ENCODE results near the gene CD3D.

CD3D gene

GRCh38 chr11:118342503-118343161 is at the start of gene CD3D:
CD3D (minus strand) TSS chr11:118342705; CDS start chr11:118342607, 98 bp downstream.
- no CpG with 5 or more reads among the region's 13 CpGs for WGBS (ENCODE audit: insufficient coverage, insufficient read length)
- H3K27me3 ChIP-seq (ENCODE audit: control insufficient read depth, insufficient read depth, low read length) = no peaks in the 10 kb centered on the region
- H3K36me3 ChIP-seq (ENCODE audit: control insufficient read depth, insufficient read depth, low read length) = no peaks in the 10 kb centered on the region
- H3K27ac ChIP-seq (ENCODE audit: low read length) = no peak within 1 kb of the TSS
- no peaks in the 10 kb centered on the region for H3K9me3 ChIP-seq (ENCODE audit: control insufficient read depth, insufficient read depth, low read length)
- H3K4me3 ChIP-seq (ENCODE audit: low read length) = no peak within 1 kb of the TSS
- no peak for DNase-seq (ENCODE audit: low read depth, low spot score)
- no peaks in the 10 kb centered on the region for H3K4me1 ChIP-seq (ENCODE audit: control insufficient read depth, insufficient read depth, low read length)

GRCh38 chr11:118383657-118384056 is 41.2 kb upstream of the CD3D start:
- H3K27me3 ChIP-seq (ENCODE audit: control insufficient read depth, insufficient read depth, low read length) = no peaks in the 10 kb centered on the region
- H3K27ac ChIP-seq (ENCODE audit: low read length) = no peak overlapping the region
- H3K4me3 ChIP-seq (ENCODE audit: low read length) = no peak overlapping the region
- no peaks in the 10 kb centered on the region for H3K4me1 ChIP-seq (ENCODE audit: control insufficient read depth, insufficient read depth, low read length)
- H3K36me3 ChIP-seq (ENCODE audit: control insufficient read depth, insufficient read depth, low read length) = peaks cover 13% of the 10 kb centered on the region; the same call in 1 of the 2 replicates
- no peaks in the 10 kb centered on the region for H3K9me3 ChIP-seq (ENCODE audit: control insufficient read depth, insufficient read depth, low read length)
- no CpG with 5 or more reads among the region's 3 CpGs for whole genome bisulfite sequencing (ENCODE audit: insufficient coverage, insufficient read length)
- no peak for DNase-seq (ENCODE audit: low read depth, low spot score)

- Histone ChIP-seq H3K36me3 (ENCODE audit: control insufficient read depth, insufficient read depth, low read length) (peaks cover 13% of the 10 kb centered on the region; the same call in 1 of the 2 replicates), H3K9me3 (ENCODE audit: control insufficient read depth, insufficient read depth, low read length) (no peaks in the 10 kb centered on the region), H3K4me3 (ENCODE audit: low read length) (no peak overlapping the region), H3K4me1 (ENCODE audit: control insufficient read depth, insufficient read depth, low read length) (no peaks in the 10 kb centered on the region; the same call in 1 of the 2 replicates), H3K27me3 (ENCODE audit: control insufficient read depth, insufficient read depth, low read length) (no peaks in the 10 kb centered on the region), H3K27ac (ENCODE audit: low read length) (no peak overlapping the region)
- no peak for DNase-seq (ENCODE audit: low read depth, low spot score)
- WGBS (ENCODE audit: insufficient coverage, insufficient read length) = no CpG with 5 or more reads among the region's 3 CpGs
Measured at GRCh38 chr11:118382954-118383353, 40.4 kb upstream of the CD3D start.

- no peak for DNase-seq (ENCODE audit: low read depth, low spot score)
- Histone ChIP-seq H3K4me3 (ENCODE audit: low read length) (no peak overlapping the region), H3K36me3 (ENCODE audit: control insufficient read depth, insufficient read depth, low read length) (peaks cover 3% of the 10 kb centered on the region; the same call in 1 of the 2 replicates), H3K27me3 (ENCODE audit: control insufficient read depth, insufficient read depth, low read length) (no peaks in the 10 kb centered on the region), H3K9me3 (ENCODE audit: control insufficient read depth, insufficient read depth, low read length) (no peaks in the 10 kb centered on the region), H3K27ac (ENCODE audit: low read length) (no peak overlapping the region), H3K4me1 (ENCODE audit: control insufficient read depth, insufficient read depth, low read length) (no peaks in the 10 kb centered on the region; the same call in 1 of the 2 replicates)
Measured at GRCh38 chr11:118380571-118380970, 38.1 kb upstream of the CD3D start.

GRCh38 chr11:118379497-118379896 is 37.0 kb upstream of the CD3D start:
- no peaks in the 10 kb centered on the region for H3K9me3 ChIP-seq (ENCODE audit: control insufficient read depth, insufficient read depth, low read length)
- H3K4me1 ChIP-seq (ENCODE audit: control insufficient read depth, insufficient read depth, low read length) = no peaks in the 10 kb centered on the region; the same call in 1 of the 2 replicates
- H3K4me3 ChIP-seq (ENCODE audit: low read length) = no peak overlapping the region
- H3K27ac ChIP-seq (ENCODE audit: low read length) = no peak overlapping the region
- H3K36me3 ChIP-seq (ENCODE audit: control insufficient read depth, insufficient read depth, low read length) = peaks cover 3% of the 10 kb centered on the region; the same call in 1 of the 2 replicates
- H3K27me3 ChIP-seq (ENCODE audit: control insufficient read depth, insufficient read depth, low read length) = no peaks in the 10 kb centered on the region
- WGBS (ENCODE audit: insufficient coverage, insufficient read length) = no CpG with 5 or more reads among the region's 4 CpGs
- no peak for DNase-seq (ENCODE audit: low read depth, low spot score)

- no peaks in the 10 kb centered on the region; the same call in 1 of the 2 replicates for H3K4me1 ChIP-seq (ENCODE audit: control insufficient read depth, insufficient read depth, low read length)
- no peak for DNase-seq (ENCODE audit: low read depth, low spot score)
- H3K4me3 ChIP-seq (ENCODE audit: low read length) = no peak overlapping the region
- H3K36me3 ChIP-seq (ENCODE audit: control insufficient read depth, insufficient read depth, low read length) = no peaks in the 10 kb centered on the region; the same call in 1 of the 2 replicates
- H3K27me3 ChIP-seq (ENCODE audit: control insufficient read depth, insufficient read depth, low read length) = no peaks in the 10 kb centered on the region
- H3K9me3 ChIP-seq (ENCODE audit: control insufficient read depth, insufficient read depth, low read length) = no peaks in the 10 kb centered on the region
- no peak overlapping the region for H3K27ac ChIP-seq (ENCODE audit: low read length)
Measured at GRCh38 chr11:118375978-118376377, 33.5 kb upstream of the CD3D start.

- Histone ChIP-seq H3K4me3 (ENCODE audit: low read length) (no peak overlapping the region), H3K9me3 (ENCODE audit: control insufficient read depth, insufficient read depth, low read length) (no peaks in the 10 kb centered on the region), H3K27ac (ENCODE audit: low read length) (no peak overlapping the region), H3K4me1 (ENCODE audit: control insufficient read depth, insufficient read depth, low read length) (no peaks in the 10 kb centered on the region; the same call in 1 of the 2 replicates), H3K36me3 (ENCODE audit: control insufficient read depth, insufficient read depth, low read length) (no peaks in the 10 kb centered on the region; the same call in 1 of the 2 replicates), H3K27me3 (ENCODE audit: control insufficient read depth, insufficient read depth, low read length) (no peaks in the 10 kb centered on the region)
- no CpG with 5 or more reads among the region's 3 CpGs for WGBS (ENCODE audit: insufficient coverage, insufficient read length)
- no peak for DNase-seq (ENCODE audit: low read depth, low spot score)
Measured at GRCh38 chr11:118374729-118375128, 32.2 kb upstream of the CD3D start.

GRCh38 chr11:118373871-118374270 is 31.4 kb upstream of the CD3D start:
- Histone ChIP-seq H3K27ac (ENCODE audit: low read length) (no peak overlapping the region), H3K27me3 (ENCODE audit: control insufficient read depth, insufficient read depth, low read length) (no peaks in the 10 kb centered on the region), H3K4me3 (ENCODE audit: low read length) (no peak overlapping the region), H3K4me1 (ENCODE audit: control insufficient read depth, insufficient read depth, low read length) (no peaks in the 10 kb centered on the region; the same call in 1 of the 2 replicates), H3K9me3 (ENCODE audit: control insufficient read depth, insufficient read depth, low read length) (no peaks in the 10 kb centered on the region), H3K36me3 (ENCODE audit: control insufficient read depth, insufficient read depth, low read length) (no peaks in the 10 kb centered on the region; the same call in 1 of the 2 replicates)
- DNase-seq (ENCODE audit: low read depth, low spot score) = no peak
- WGBS (ENCODE audit: insufficient coverage, insufficient read length) = no CpG with 5 or more reads among the region's 5 CpGs

- no peaks in the 10 kb centered on the region for H3K9me3 ChIP-seq (ENCODE audit: control insufficient read depth, insufficient read depth, low read length)
- H3K27ac ChIP-seq (ENCODE audit: low read length) = no peak overlapping the region
- no peaks in the 10 kb centered on the region; the same call in 1 of the 2 replicates for H3K4me1 ChIP-seq (ENCODE audit: control insufficient read depth, insufficient read depth, low read length)
- peaks cover 3% of the 10 kb centered on the region; the same call in 1 of the 2 replicates for H3K36me3 ChIP-seq (ENCODE audit: control insufficient read depth, insufficient read depth, low read length)
- H3K27me3 ChIP-seq (ENCODE audit: control insufficient read depth, insufficient read depth, low read length) = no peaks in the 10 kb centered on the region
- DNase-seq (ENCODE audit: low read depth, low spot score) = no peak
- WGBS (ENCODE audit: insufficient coverage, insufficient read length) = no CpG with 5 or more reads among the region's 2 CpGs
- H3K4me3 ChIP-seq (ENCODE audit: low read length) = no peak overlapping the region
Measured at GRCh38 chr11:118373263-118373662, 30.8 kb upstream of the CD3D start.

- Histone ChIP-seq H3K27me3 (ENCODE audit: control insufficient read depth, insufficient read depth, low read length) (no peaks in the 10 kb centered on the region), H3K9me3 (ENCODE audit: control insufficient read depth, insufficient read depth, low read length) (no peaks in the 10 kb centered on the region; the same call in 1 of the 2 replicates), H3K27ac (ENCODE audit: low read length) (no peak overlapping the region), H3K36me3 (ENCODE audit: control insufficient read depth, insufficient read depth, low read length) (peaks cover 6% of the 10 kb centered on the region; the same call in 1 of the 2 replicates), H3K4me1 (ENCODE audit: control insufficient read depth, insufficient read depth, low read length) (no peaks in the 10 kb centered on the region), H3K4me3 (ENCODE audit: low read length) (no peak overlapping the region)
- no peak for DNase-seq (ENCODE audit: low read depth, low spot score)
- no CpG with 5 or more reads among the region's 4 CpGs for WGBS (ENCODE audit: insufficient coverage, insufficient read length)
Measured at GRCh38 chr11:118370774-118371173, 28.3 kb upstream of the CD3D start.

GRCh38 chr11:118366287-118366686 is 23.8 kb upstream of the CD3D start:
- WGBS (ENCODE audit: insufficient coverage, insufficient read length) = no CpG with 5 or more reads among the region's 1 CpG
- H3K27ac ChIP-seq (ENCODE audit: low read length) = no peak overlapping the region
- H3K27me3 ChIP-seq (ENCODE audit: control insufficient read depth, insufficient read depth, low read length) = no peaks in the 10 kb centered on the region
- H3K4me3 ChIP-seq (ENCODE audit: low read length) = no peak overlapping the region
- no peak for DNase-seq (ENCODE audit: low read depth, low spot score)
- H3K36me3 ChIP-seq (ENCODE audit: control insufficient read depth, insufficient read depth, low read length) = peaks cover 6% of the 10 kb centered on the region; the same call in 1 of the 2 replicates
- no peaks in the 10 kb centered on the region for H3K4me1 ChIP-seq (ENCODE audit: control insufficient read depth, insufficient read depth, low read length)
- H3K9me3 ChIP-seq (ENCODE audit: control insufficient read depth, insufficient read depth, low read length) = no peaks in the 10 kb centered on the region; the same call in 1 of the 2 replicates
